Measurements from ENCODE around the gene TFPT. TPM values are rescaled to one million over a fixed set of nuclear protein-coding genes. Genes with fewer than 3 reads are reported as not detected.

TFPT gene
- total and polyA plus RNA-seq, 10 of the 15 experiments (the other 5 are each of a cell fraction or from before 2014, with no cell fraction given) = 1.7 to 40.2 (median 25.6) TPM

DNA sequence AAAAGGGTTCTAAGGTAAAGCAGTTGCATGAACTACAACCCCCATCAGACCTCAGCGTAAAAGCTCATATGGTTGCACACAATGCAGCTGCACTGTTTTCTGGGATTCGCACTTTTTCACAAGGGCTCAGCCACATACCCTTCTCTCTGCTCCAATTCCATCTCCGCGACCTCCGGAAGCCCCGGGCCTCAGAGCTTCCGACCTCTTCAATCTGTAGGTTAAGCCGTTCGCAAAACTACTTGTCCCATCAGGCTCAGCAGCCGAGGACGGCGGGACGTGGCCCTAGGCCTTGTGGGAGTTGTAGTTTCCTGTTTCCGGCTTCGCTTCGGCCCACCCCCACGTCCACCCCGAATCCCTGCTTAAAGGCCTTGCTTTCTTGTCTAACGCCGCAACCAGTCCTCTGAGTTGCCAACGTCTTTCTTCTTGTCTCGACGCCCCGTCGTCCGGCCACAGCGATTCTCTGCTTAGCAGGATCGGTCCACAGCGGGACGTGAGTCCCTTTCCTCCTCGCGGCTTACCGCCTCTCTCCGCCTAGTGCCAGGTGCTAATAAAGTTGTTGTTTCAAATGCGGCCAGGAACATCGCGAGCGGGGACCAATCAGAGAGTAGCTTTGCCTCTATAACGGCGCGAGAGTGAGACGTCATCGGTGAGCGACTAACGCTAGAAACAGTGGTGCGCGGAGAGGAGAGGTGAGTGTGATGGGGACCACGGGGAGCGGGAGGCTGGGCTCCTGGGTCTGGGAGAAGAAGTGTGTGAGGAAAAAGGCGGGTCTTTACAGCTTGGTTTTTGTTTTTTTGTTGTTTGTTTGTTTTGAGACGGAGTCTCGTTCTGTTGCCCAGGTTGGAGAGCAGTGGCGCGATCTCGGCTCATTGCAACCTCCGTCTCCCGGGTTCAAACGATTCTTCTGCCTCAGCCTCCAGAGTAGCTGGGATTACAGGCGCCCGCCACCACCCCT, at the start of gene TFPT, which contains the start of gene PRPF31 (continued):
- TF ChIP-seq, protein P1, sequence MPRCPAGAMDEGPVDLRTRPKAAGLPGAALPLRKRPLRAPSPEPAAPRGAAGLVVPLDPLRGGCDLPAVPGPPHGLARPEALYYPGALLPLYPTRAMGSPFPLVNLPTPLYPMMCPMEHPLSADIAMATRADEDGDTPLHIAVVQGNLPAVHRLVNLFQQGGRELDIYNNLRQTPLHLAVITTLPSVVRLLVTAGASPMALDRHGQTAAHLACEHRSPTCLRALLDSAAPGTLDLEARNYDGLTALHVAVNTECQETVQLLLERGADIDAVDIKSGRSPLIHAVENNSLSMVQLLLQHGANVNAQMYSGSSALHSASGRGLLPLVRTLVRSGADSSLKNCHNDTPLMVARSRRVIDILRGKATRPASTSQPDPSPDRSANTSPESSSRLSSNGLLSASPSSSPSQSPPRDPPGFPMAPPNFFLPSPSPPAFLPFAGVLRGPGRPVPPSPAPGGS (IDR thresholded peaks at IDR 0.05; ENCODE audit: borderline replicate concordance, insufficient read depth, low read depth, low read length, poor library complexity, severe bottlenecking) = no peak
- TF ChIP-seq, protein P2, sequence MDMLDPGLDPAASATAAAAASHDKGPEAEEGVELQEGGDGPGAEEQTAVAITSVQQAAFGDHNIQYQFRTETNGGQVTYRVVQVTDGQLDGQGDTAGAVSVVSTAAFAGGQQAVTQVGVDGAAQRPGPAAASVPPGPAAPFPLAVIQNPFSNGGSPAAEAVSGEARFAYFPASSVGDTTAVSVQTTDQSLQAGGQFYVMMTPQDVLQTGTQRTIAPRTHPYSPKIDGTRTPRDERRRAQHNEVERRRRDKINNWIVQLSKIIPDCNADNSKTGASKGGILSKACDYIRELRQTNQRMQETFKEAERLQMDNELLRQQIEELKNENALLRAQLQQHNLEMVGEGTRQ (IDR thresholded peaks at IDR 0.05; ENCODE audit: borderline replicate concordance, low read depth, low read length) = no peak
- TF ChIP-seq SMARCA5 (IDR thresholded peaks at IDR 0.05) (no peak), ZSCAN29 (IDR thresholded peaks at IDR 0.05) (no peak), SUZ12 (IDR thresholded peaks at IDR 0.05; ENCODE audit: unreplicated experiment) (no peak), HCFC1 (IDR thresholded peaks at IDR 0.05; ENCODE audit: low read length) (peak; percentile 91), TBL1XR1 (IDR thresholded peaks at IDR 0.05; ENCODE audit: low read depth, low read length) (0 out of 2 replicates have a peak, but pooled peaks have one; percentile 15), SMAD5 (IDR thresholded peaks at IDR 0.05; ENCODE audit: low read depth) (peak; percentile 56), SMAD1 (IDR thresholded peaks at IDR 0.05; ENCODE audit: low read depth, partially characterized antibody) (no peak), LARP7 (IDR thresholded peaks at IDR 0.05) (peak; percentile 91; the same call in 1 of the 2 replicates), IRF4 (IDR thresholded peaks at IDR 0.05; ENCODE audit: low read depth, low read length) (0 out of 2 replicates have a peak, but pooled peaks have one; percentile 38), SIN3A (IDR thresholded peaks at IDR 0.05; ENCODE audit: low read depth, low read length) (no peak; the same call in none of the 2 replicates), ZNF622 (IDR thresholded peaks at IDR 0.05) (no peak)
- TF ChIP-seq, protein P3, sequence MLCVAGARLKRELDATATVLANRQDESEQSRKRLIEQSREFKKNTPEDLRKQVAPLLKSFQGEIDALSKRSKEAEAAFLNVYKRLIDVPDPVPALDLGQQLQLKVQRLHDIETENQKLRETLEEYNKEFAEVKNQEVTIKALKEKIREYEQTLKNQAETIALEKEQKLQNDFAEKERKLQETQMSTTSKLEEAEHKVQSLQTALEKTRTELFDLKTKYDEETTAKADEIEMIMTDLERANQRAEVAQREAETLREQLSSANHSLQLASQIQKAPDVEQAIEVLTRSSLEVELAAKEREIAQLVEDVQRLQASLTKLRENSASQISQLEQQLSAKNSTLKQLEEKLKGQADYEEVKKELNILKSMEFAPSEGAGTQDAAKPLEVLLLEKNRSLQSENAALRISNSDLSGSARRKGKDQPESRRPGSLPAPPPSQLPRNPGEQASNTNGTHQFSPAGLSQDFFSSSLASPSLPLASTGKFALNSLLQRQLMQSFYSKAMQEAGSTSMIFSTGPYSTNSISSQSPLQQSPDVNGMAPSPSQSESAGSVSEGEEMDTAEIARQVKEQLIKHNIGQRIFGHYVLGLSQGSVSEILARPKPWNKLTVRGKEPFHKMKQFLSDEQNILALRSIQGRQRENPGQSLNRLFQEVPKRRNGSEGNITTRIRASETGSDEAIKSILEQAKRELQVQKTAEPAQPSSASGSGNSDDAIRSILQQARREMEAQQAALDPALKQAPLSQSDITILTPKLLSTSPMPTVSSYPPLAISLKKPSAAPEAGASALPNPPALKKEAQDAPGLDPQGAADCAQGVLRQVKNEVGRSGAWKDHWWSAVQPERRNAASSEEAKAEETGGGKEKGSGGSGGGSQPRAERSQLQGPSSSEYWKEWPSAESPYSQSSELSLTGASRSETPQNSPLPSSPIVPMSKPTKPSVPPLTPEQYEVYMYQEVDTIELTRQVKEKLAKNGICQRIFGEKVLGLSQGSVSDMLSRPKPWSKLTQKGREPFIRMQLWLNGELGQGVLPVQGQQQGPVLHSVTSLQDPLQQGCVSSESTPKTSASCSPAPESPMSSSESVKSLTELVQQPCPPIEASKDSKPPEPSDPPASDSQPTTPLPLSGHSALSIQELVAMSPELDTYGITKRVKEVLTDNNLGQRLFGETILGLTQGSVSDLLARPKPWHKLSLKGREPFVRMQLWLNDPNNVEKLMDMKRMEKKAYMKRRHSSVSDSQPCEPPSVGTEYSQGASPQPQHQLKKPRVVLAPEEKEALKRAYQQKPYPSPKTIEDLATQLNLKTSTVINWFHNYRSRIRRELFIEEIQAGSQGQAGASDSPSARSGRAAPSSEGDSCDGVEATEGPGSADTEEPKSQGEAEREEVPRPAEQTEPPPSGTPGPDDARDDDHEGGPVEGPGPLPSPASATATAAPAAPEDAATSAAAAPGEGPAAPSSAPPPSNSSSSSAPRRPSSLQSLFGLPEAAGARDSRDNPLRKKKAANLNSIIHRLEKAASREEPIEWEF (IDR thresholded peaks at IDR 0.05; ENCODE audit: insufficient replicate concordance, low read depth, low read length) = no peak

Data from GM12878 (cell line).